ENCODE measurements around the gene EFHD1.

Gene EFHD1, protein sequence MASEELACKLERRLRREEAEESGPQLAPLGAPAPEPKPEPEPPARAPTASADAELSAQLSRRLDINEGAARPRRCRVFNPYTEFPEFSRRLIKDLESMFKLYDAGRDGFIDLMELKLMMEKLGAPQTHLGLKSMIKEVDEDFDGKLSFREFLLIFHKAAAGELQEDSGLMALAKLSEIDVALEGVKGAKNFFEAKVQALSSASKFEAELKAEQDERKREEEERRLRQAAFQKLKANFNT
- 0.52 to 1.4 (median 1.0) reads per million in 3 donors for total RNA-seq

DNA sequence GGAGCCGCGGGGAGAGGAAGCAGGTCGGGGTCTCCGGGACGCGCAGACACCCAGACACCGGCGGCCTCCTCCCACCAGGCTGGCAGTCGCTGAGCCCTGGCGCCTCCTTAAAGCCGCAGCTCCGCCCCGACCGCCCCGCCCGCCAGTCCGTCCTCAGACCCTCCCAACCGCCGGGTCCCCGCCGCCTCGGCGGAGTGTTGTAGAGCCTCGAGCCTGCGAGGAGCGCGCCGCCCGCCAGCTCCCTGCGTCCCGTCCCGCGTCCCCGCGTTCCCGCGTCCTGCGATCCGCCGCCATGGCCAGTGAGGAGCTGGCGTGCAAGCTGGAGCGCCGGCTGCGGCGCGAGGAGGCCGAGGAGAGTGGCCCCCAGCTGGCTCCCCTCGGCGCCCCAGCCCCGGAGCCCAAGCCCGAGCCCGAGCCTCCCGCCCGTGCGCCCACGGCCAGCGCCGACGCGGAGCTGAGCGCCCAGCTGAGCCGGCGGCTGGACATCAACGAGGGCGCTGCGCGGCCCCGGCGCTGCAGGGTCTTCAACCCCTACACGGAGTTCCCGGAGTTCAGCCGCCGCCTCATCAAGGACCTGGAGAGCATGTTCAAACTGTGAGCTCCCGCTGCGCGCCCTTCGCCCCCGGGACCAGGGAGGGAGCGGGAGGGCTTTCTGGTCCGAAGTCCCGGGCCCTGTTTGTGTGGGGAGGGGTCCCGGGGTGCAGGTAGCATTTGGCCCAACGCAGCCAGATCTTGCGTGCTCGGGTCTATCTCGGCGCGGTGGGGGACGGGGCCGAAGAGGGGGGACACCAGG lies at the start of gene EFHD1:
EFHD1 (plus strand) TSS at position 192 of the 793 bp plus-strand sequence; CDS start at position 293, 101 bp downstream.
- no peak within 1 kb of the TSS for H3K27ac ChIP-seq (ENCODE audit: insufficient read depth, low read length, poor library complexity, severe bottlenecking)
- peaks cover 40% of the 10 kb centered on the region for H3K27me3 ChIP-seq (replicated peaks; ENCODE audit: control insufficient read depth, insufficient read depth, low read length, poor library complexity, severe bottlenecking)
- peaks cover 18% of the 10 kb centered on the region for H3K4me1 ChIP-seq (ENCODE audit: control insufficient read depth, insufficient read depth, low read length, poor library complexity, severe bottlenecking)
- peak within 1 kb of the TSS; percentile 58 for H3K4me3 ChIP-seq (ENCODE audit: insufficient read depth, low read depth, low read length, poor library complexity, severe bottlenecking)
- H3K9me3 ChIP-seq (ENCODE audit: control insufficient read depth, low read length), result no peaks in the 10 kb centered on the region
- no peaks in the 10 kb centered on the region for H3K36me3 ChIP-seq (ENCODE audit: control insufficient read depth, insufficient read depth, low read length)
- DNase-seq, result peak; percentile 4 to 25 (median 8)

DNA sequence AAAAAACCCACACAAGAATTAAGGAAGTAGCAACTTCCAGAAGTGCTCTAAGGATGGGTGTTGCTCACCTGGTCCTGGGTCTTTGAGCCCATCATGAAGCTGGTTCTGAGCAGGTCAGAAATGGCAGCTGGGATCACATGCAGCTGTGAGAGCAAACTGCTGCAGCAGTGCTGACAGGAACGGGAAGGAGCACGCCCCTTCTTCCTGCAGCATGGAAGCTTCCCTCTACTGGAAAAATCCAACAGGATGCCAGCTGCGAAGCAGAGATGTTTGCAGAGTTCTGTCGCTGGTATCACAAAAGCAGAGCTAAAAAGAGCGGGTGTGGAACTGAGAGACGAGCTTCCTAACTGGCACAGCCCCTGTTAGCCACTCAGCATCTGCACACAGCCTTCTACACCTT lies 49.2 kb upstream of the EFHD1 start:
- Histone ChIP-seq H3K9me3 (ENCODE audit: control insufficient read depth, low read length) (no peaks in the 10 kb centered on the region), H3K4me1 (ENCODE audit: control insufficient read depth, insufficient read depth, low read length, poor library complexity, severe bottlenecking) (no peaks in the 10 kb centered on the region), H3K36me3 (ENCODE audit: control insufficient read depth, insufficient read depth, low read length) (peaks cover 30% of the 10 kb centered on the region), H3K27ac (ENCODE audit: insufficient read depth, low read length, poor library complexity, severe bottlenecking) (no peak overlapping the region), H3K27me3 (replicated peaks; ENCODE audit: control insufficient read depth, insufficient read depth, low read length, poor library complexity, severe bottlenecking) (no peaks in the 10 kb centered on the region), H3K4me3 (ENCODE audit: insufficient read depth, low read depth, low read length, poor library complexity, severe bottlenecking) (no peak overlapping the region)
- DNase-seq, result no peak

DNA sequence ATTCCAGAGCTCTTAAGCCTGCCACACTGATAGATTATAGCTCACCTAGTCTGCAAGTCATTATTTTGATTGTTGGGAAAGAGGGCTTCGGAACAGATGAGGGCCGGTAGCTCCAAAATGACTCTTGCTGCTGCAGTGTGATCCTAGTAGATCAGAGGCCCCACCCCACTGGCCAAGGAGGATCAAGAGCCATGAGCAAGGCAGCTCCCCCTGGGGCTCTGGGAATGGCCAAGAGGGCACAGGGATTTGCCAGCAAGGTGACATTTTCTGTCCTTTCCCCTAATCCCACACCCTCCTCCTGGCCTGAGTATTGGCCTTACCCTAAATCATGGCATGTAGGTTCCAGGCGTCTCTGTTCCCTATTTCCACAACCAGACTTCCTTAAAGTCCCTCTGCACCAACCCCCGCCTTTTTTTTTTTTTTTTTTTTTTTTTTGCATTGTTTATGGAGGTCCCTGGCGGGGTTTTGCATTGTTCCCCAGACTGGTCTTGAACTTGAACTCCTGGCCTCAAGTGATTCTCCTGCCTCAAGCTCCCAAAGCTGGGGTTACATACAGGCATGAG lies 46.4 kb upstream of the EFHD1 start:
- no peaks in the 10 kb centered on the region for H3K27me3 ChIP-seq (replicated peaks; ENCODE audit: control insufficient read depth, insufficient read depth, low read length, poor library complexity, severe bottlenecking)
- no peak overlapping the region for H3K4me3 ChIP-seq (ENCODE audit: insufficient read depth, low read depth, low read length, poor library complexity, severe bottlenecking)
- no peaks in the 10 kb centered on the region for H3K9me3 ChIP-seq (ENCODE audit: control insufficient read depth, low read length)
- H3K4me1 ChIP-seq (ENCODE audit: control insufficient read depth, insufficient read depth, low read length, poor library complexity, severe bottlenecking), result no peaks in the 10 kb centered on the region
- DNase-seq, result no peak
- no peak overlapping the region for H3K27ac ChIP-seq (ENCODE audit: insufficient read depth, low read length, poor library complexity, severe bottlenecking)
- peaks cover 11% of the 10 kb centered on the region for H3K36me3 ChIP-seq (ENCODE audit: control insufficient read depth, insufficient read depth, low read length)

DNA sequence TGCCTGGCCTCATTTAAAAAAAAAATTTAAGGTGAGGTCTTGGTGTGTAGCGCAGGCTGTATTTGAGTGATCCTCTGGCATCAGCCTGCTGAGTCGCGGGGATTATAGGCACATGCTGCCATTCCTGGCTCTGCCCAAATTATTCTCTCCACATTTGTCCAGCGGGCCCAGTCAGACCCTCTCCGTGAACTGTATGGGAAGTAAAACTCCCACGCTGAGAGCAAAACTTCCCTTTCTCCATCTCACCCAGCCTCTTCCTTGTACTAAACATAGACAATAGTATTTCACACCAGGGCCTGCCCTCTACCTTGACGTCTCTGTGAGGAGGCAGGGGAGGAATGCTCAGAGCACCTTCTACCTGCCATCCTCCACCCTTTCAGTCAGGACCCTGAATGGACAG lies 45.9 kb upstream of the EFHD1 start:
- Histone ChIP-seq H3K4me3 (ENCODE audit: insufficient read depth, low read depth, low read length, poor library complexity, severe bottlenecking) (no peak overlapping the region), H3K36me3 (ENCODE audit: control insufficient read depth, insufficient read depth, low read length) (peaks cover 7% of the 10 kb centered on the region), H3K27ac (ENCODE audit: insufficient read depth, low read length, poor library complexity, severe bottlenecking) (no peak overlapping the region), H3K27me3 (replicated peaks; ENCODE audit: control insufficient read depth, insufficient read depth, low read length, poor library complexity, severe bottlenecking) (no peaks in the 10 kb centered on the region), H3K4me1 (ENCODE audit: control insufficient read depth, insufficient read depth, low read length, poor library complexity, severe bottlenecking) (no peaks in the 10 kb centered on the region), H3K9me3 (ENCODE audit: control insufficient read depth, low read length) (no peaks in the 10 kb centered on the region)
- no peak for DNase-seq

DNA sequence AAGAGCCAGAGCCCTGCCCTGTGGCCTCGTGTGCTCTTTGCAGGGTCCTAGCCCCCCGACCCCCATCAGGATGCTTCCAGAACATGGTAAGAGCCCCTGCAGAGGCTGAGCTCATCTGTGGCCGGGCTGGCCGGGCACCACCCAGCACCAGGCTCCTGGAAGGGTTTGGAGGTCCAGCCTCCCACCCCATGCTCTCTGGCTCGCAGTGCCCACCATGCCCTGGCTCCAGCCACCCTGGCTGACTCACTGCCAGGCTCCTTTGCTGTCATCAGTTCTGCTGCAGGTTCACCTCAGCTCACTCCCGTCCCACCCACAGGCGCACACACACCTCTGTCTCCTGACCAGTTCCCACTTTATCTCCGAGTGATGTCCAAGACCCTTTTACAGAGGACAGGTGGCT lies 45.4 kb upstream of the EFHD1 start:
- DNase-seq, result no peak

DNA sequence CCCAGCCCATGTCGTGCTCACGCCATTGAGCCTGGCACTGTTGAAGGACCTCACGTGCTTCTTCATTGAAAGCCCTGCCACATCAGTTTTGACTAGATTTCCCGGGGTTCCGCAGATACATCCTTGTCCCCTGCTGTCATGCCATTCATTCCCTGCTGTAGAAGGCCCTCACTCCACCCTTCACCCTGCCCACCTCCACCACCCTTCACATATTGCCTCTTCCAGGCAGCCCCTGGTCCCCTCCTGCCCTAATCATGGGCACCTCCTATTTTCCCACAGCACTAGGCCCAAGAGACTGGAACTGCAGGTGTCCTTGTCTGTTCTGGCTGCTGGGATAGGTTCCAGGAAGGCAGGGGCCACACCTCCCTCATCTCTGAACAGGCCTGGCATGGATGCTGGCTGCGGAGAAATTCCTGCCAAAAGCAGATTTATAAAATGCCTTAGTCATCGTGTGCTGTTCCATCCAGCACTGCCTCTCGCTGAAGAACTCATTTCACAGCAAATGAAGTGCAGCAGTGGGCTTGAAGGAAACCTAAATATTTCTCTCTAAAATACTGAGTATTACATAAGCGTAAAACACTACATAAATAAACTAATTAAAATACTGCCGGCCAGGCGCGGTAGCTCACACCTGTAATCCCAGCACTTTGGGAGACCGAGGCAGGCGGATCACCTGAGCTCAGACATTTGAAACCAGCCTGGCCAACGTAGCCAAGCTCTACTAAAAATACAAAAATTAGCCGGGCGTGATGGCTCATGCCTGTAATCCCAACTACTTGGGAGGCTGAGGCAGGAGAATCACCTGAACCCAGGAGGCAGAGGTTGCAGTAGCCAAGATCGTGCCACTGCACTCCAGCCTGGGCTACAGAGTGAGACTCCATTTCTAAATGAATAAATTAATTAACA lies 44.5 kb upstream of the EFHD1 start:
- no peaks in the 10 kb centered on the region for H3K27me3 ChIP-seq (replicated peaks; ENCODE audit: control insufficient read depth, insufficient read depth, low read length, poor library complexity, severe bottlenecking)
- no peak overlapping the region for H3K27ac ChIP-seq (ENCODE audit: insufficient read depth, low read length, poor library complexity, severe bottlenecking)
- no peaks in the 10 kb centered on the region for H3K9me3 ChIP-seq (ENCODE audit: control insufficient read depth, low read length)
- H3K4me1 ChIP-seq (ENCODE audit: control insufficient read depth, insufficient read depth, low read length, poor library complexity, severe bottlenecking), result no peaks in the 10 kb centered on the region
- H3K4me3 ChIP-seq (ENCODE audit: insufficient read depth, low read depth, low read length, poor library complexity, severe bottlenecking), result no peak overlapping the region
- no peaks in the 10 kb centered on the region for H3K36me3 ChIP-seq (ENCODE audit: control insufficient read depth, insufficient read depth, low read length)
- DNase-seq, result no peak

More for the DNA sequence above, 45.4 kb upstream of the EFHD1 start:
- Histone ChIP-seq H3K4me3 (ENCODE audit: insufficient read depth, low read depth, low read length, poor library complexity, severe bottlenecking) (no peak overlapping the region), H3K4me1 (ENCODE audit: control insufficient read depth, insufficient read depth, low read length, poor library complexity, severe bottlenecking) (no peaks in the 10 kb centered on the region), H3K27ac (ENCODE audit: insufficient read depth, low read length, poor library complexity, severe bottlenecking) (no peak overlapping the region), H3K9me3 (ENCODE audit: control insufficient read depth, low read length) (no peaks in the 10 kb centered on the region), H3K27me3 (replicated peaks; ENCODE audit: control insufficient read depth, insufficient read depth, low read length, poor library complexity, severe bottlenecking) (no peaks in the 10 kb centered on the region), H3K36me3 (ENCODE audit: control insufficient read depth, insufficient read depth, low read length) (peaks cover 7% of the 10 kb centered on the region)

- no peaks in the 10 kb centered on the region for H3K36me3 ChIP-seq (ENCODE audit: control insufficient read depth, insufficient read depth, low read length)
- no peak for DNase-seq
- H3K9me3 ChIP-seq (ENCODE audit: control insufficient read depth, low read length), result no peaks in the 10 kb centered on the region
- H3K4me3 ChIP-seq (ENCODE audit: insufficient read depth, low read depth, low read length, poor library complexity, severe bottlenecking), result no peak overlapping the region
- no peaks in the 10 kb centered on the region for H3K4me1 ChIP-seq (ENCODE audit: control insufficient read depth, insufficient read depth, low read length, poor library complexity, severe bottlenecking)
- H3K27ac ChIP-seq (ENCODE audit: insufficient read depth, low read length, poor library complexity, severe bottlenecking), result no peak overlapping the region
- no peaks in the 10 kb centered on the region for H3K27me3 ChIP-seq (replicated peaks; ENCODE audit: control insufficient read depth, insufficient read depth, low read length, poor library complexity, severe bottlenecking)
Measured at GRCh38 chr2:232592772-232593395, 40.5 kb upstream of the EFHD1 start.

DNA sequence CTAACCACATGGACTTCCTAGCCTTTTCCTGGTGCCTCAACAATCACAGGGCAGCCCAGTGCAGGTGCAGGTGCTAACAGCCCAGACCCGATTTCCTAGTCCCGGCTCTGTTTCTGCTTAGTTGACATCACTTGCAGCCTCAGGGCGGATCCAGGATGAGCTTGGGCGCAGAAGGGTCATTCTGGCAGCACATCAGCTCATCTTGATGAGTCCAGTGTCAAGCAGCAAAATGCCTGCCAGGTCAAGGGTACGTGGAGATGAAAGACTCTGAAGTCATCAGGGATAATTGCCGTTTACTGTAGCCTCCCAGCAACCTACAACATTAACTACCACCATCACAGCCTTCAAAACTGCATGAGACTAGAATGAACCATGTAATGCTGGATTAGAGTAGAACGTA lies 39.4 kb upstream of the EFHD1 start:
- Histone ChIP-seq H3K9me3 (ENCODE audit: control insufficient read depth, low read length) (no peaks in the 10 kb centered on the region), H3K27me3 (replicated peaks; ENCODE audit: control insufficient read depth, insufficient read depth, low read length, poor library complexity, severe bottlenecking) (no peaks in the 10 kb centered on the region), H3K4me1 (ENCODE audit: control insufficient read depth, insufficient read depth, low read length, poor library complexity, severe bottlenecking) (no peaks in the 10 kb centered on the region), H3K4me3 (ENCODE audit: insufficient read depth, low read depth, low read length, poor library complexity, severe bottlenecking) (no peak overlapping the region), H3K27ac (ENCODE audit: insufficient read depth, low read length, poor library complexity, severe bottlenecking) (no peak overlapping the region), H3K36me3 (ENCODE audit: control insufficient read depth, insufficient read depth, low read length) (no peaks in the 10 kb centered on the region)
- no peak for DNase-seq

DNA sequence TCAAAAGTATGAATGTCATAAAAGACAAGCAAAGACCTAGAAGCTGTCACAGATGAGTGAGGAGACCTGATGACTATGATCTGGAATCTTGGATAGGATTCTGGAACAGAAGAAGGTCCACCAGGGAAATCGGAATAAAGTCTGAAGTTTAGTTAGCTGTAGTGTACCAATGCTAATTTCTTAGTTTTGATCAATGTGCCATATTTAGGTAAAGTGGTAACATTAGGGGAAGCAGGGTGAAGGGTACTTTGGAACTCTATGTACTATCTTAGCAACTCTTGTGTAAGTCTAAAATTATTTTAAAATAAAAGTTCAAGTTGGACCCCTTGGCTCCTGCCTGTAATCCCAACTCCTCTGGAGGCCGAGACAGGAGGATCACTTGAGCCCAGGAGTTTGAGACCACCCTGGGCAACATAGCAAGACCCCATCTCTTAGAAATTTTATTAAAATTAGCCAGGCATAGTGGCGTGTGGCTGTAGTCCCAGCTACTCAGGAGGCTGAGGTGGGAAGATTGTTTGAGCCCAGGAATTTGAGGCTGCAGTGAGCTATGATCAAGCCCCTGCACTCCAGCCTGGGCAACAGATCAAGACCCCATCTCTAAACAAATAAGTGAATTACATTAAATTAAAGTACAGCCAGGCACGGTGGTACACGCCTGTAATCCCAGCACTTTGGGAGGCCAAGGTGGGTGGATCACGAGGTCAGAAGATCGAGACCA lies 35.9 kb upstream of the EFHD1 start:
- Histone ChIP-seq H3K9me3 (ENCODE audit: control insufficient read depth, low read length) (no peaks in the 10 kb centered on the region), H3K4me3 (ENCODE audit: insufficient read depth, low read depth, low read length, poor library complexity, severe bottlenecking) (no peak overlapping the region), H3K27me3 (replicated peaks; ENCODE audit: control insufficient read depth, insufficient read depth, low read length, poor library complexity, severe bottlenecking) (no peaks in the 10 kb centered on the region), H3K27ac (ENCODE audit: insufficient read depth, low read length, poor library complexity, severe bottlenecking) (no peak overlapping the region), H3K4me1 (ENCODE audit: control insufficient read depth, insufficient read depth, low read length, poor library complexity, severe bottlenecking) (no peaks in the 10 kb centered on the region), H3K36me3 (ENCODE audit: control insufficient read depth, insufficient read depth, low read length) (no peaks in the 10 kb centered on the region)
- no peak for DNase-seq

All from effector memory CD4-positive, alpha-beta T cell (primary cell).